Left lung (tissue), 10 donors: ENCODE results near the gene ADNP2. TPM values are rescaled to one million over a fixed set of nuclear protein-coding genes. Genes with fewer than 3 reads are reported as not detected.

ENCODE experiments used
- ATAC-seq: fragments of 200-7000 bp; cut with Tn5 transposase; one replicate; pipeline ENCODE4 v1.9.1; 2020; ENCODE audit warnings: moderate library complexity
- DNase-seq, 4 donors: peaks; one replicate each; pipeline ENCODE4 v3.0.0-alpha.2; 2013 to 2020
- H3K27ac ChIP-seq, 2 donors: fragments of 200-600 bp; sonication (generic) in 1 of 2; one replicate each; pipeline versions ENCODE4 v1.5.0 to v1.8.0; 2020 to 2021
- H3K27me3 ChIP-seq, 2 donors: fragments of 200-600 bp; sonication (generic) in 1 of 2; one replicate each; pipeline versions ENCODE4 v1.5.0 to v1.8.0; 2020 to 2021
- H3K36me3 ChIP-seq, 2 donors: fragments of 200-600 bp; sonication (generic) in 1 of 2; one replicate each; pipeline versions ENCODE4 v1.5.0 to v1.8.0; 2020 to 2021
- H3K4me1 ChIP-seq, 2 donors: fragments of 200-600 bp; one replicate each; pipeline ENCODE4 v1.8.0; 2021
- H3K4me3 ChIP-seq, 2 donors: fragments of 200-600 bp; sonication (generic) in 1 of 2; one replicate each; pipeline versions ENCODE4 v1.5.0 to v1.8.0; 2020 to 2021; ENCODE audit warnings: mild to moderate bottlenecking in 1 of 2
- H3K9me3 ChIP-seq, 2 donors: fragments of 200-600 bp; sonication (generic) in 1 of 2; one replicate each; pipeline versions ENCODE4 v1.5.0 to v1.8.0; 2020 to 2021
- CTCF ChIP-seq, 2 donors: fragments of 200-600 bp; sonication (generic) in 1 of 2; IDR thresholded peaks; one replicate each; pipeline versions ENCODE4 v1.5.0 to v1.8.0; 2021; ENCODE audit warnings: antibody characterized with exemption in 2 of 2
- intact Hi-C, 2 donors: fragments of 100-400 bp; cut with DNase I; formaldehyde crosslinking; loops; one replicate each; pipeline versions ENCODE4 v1.11.2 to v1.14.2; 2022
- polyA plus RNA-seq, 6 donors: library from polyadenylated mRNA; unstranded; fragments of 120-200 nt; gene quantifications; one replicate each; pipeline ENCODE4 v1.2.1, GENCODE V29; 2013; ENCODE audit not compliant: insufficient read length in 6 of 6
- total RNA-seq, 2 donors: library from RNA; stranded (reverse); fragmentation: NEBNext Ultra II Directional; extraction: Animal tissue kit (Norgen Biotek cat#: 25700); gene quantifications; one replicate each; pipeline ENCODE4 v1.2.1, GENCODE V29; 2021
- donor health status: DM: no; HTN: yes; CAD: no.
- donor health status: DM: no; HTN: no; CAD: no.

The ADNP2 gene
- total and polyA plus RNA-seq, 8 donors = 13.5 to 22.6 (median 19.6) TPM

- intact Hi-C loops = no loop called here
- no peak for TF ChIP-seq CTCF (IDR thresholded peaks at IDR 0.05)
Observed at GRCh38 chr18:80188643-80189530, 79.8 kb downstream of the ADNP2 start.

GRCh38 chr18:80189531-80189865, 80.4 kb downstream of the ADNP2 start:
- H3K36me3 ChIP-seq = no peaks in the 10 kb centered on the region
- ATAC-seq (no peak), DNase-seq (no peak)
- H3K4me1 ChIP-seq = no peaks in the 10 kb centered on the region
- H3K9me3 ChIP-seq = no peaks in the 10 kb centered on the region
- no peak overlapping the region for H3K27ac ChIP-seq
- TF ChIP-seq CTCF (IDR thresholded peaks at IDR 0.05) = no peak
- H3K27me3 ChIP-seq = no peaks in the 10 kb centered on the region
- intact Hi-C loops = no loop called here
- H3K4me3 ChIP-seq = no peak overlapping the region

More at GRCh38 chr18:80188643-80189530, 79.8 kb downstream of the ADNP2 start:
- no peaks in the 10 kb centered on the region for H3K9me3 ChIP-seq
- H3K36me3 ChIP-seq = no peaks in the 10 kb centered on the region
- H3K4me1 ChIP-seq = no peaks in the 10 kb centered on the region
- no peak overlapping the region for H3K27ac ChIP-seq
- no peak for ATAC-seq
- no peaks in the 10 kb centered on the region for H3K27me3 ChIP-seq
- no peak for DNase-seq
- no peak overlapping the region for H3K4me3 ChIP-seq

Other genes starting within 250 kb of the ADNP2 start
- 10 to 100 TPM; 44.8 to 69.8 TPM for gene SLC66A2, start 157.6 kb upstream of the ADNP2 start, total RNA-seq
- 10 to 100 TPM; 17.3 to 25.5 (median 22.9) TPM for gene SLC66A2, start 157.6 kb upstream of the ADNP2 start, polyA plus RNA-seq
- 10 to 100 TPM; 23.1 to 38.5 TPM for gene HSBP1L1, start 144.6 kb upstream of the ADNP2 start, total RNA-seq
- 10 to 100 TPM; 21.7 to 28.3 (median 26.5) TPM for gene HSBP1L1, start 144.6 kb upstream of the ADNP2 start, polyA plus RNA-seq
- gene TXNL4A, start 120.7 kb upstream of the ADNP2 start, total RNA-seq = 100 to 1,000 TPM in 1 of 2 donors, 10 to 100 TPM in 1; 82.7 to 106 TPM
- 10 to 100 TPM; 54.7 to 86.5 (median 64.2) TPM for gene TXNL4A, start 120.7 kb upstream of the ADNP2 start, polyA plus RNA-seq
- gene RBFA, start 74.8 kb upstream of the ADNP2 start, total RNA-seq = 10 to 100 TPM; 18.7 to 25.1 TPM
- 10 to 100 TPM; 38.1 to 47.4 (median 40.9) TPM for gene RBFA, start 74.8 kb upstream of the ADNP2 start, polyA plus RNA-seq
- 1 to 10 TPM; 6.9 to 7.1 TPM for gene PARD6G, start 138.3 kb downstream of the ADNP2 start, total RNA-seq
- 10 to 100 TPM; 18.9 to 25.2 (median 21.2) TPM for gene PARD6G, start 138.3 kb downstream of the ADNP2 start, polyA plus RNA-seq